Endothelial cell of umbilical vein (primary cell): ENCODE results near the gene BAZ1A. TPM values are rescaled to one million over a fixed set of nuclear protein-coding genes. Genes with fewer than 3 reads are reported as not detected.

Experiments
- BruUV-seq: library from RNA; stranded (reverse); fragments of 400-500 nt; replicated peaks from 2 replicates; lab custom pipeline; 2021; lab: Mats Ljungman, UMichigan
- CTCF ChIA-PET: fragments of 300-600, 350-600 bp; sonication (Branson Sonifier 250); formaldehyde crosslinking; loops from one replicate; lab custom pipeline; 2021; ENCODE audit warnings: antibody characterized with exemption, inconsistent platforms; lab: Charles Lee
- POLR2A ChIA-PET: fragments of 300-600, 350-600 bp; sonication (Branson Sonifier 250); formaldehyde crosslinking; loops from one replicate; lab custom pipeline; 2021; ENCODE audit warnings: antibody characterized with exemption, inconsistent platforms; lab: Charles Lee
- DNase-seq: peaks from one replicate; pipeline ENCODE4 v3.0.0-alpha.2; 2011; ENCODE audit warnings: low read depth, low spot score
- FAIRE-seq: peaks from 2 replicates; lab custom pipeline; 2011; peaks lifted over from hg19 to GRCh38; lab: Jason Lieb, UNC
- H2AFZ ChIP-seq: 2 replicates; pipeline ENCODE4 v1.6.0; 2012; ENCODE audit warnings: low read depth, low read length, control low read depth, inconsistent platforms
- H3K27ac ChIP-seq: 2 replicates; pipeline ENCODE4 v1.5.1; 2011; ENCODE audit warnings: low read depth, mild to moderate bottlenecking, control low read depth, low read length, moderate library complexity; ENCODE audit not compliant: insufficient read depth
- H3K27me3 ChIP-seq, 2 experiments: 2 replicates each; pipeline versions ENCODE4 v1.6.0 to v1.6.1; 2011; ENCODE audit warnings: low read length in 2 of 2, mixed read lengths in 1 of 2; ENCODE audit not compliant: control insufficient read depth in 2 of 2, insufficient read depth in 2 of 2
- H3K36me3 ChIP-seq, 2 experiments: 2 replicates in 1 of 2; 3 replicates in 1 of 2; pipeline ENCODE4 v1.5.1; 2011; ENCODE audit warnings: low read length in 2 of 2, mild to moderate bottlenecking in 1 of 2, moderate library complexity in 1 of 2; ENCODE audit not compliant: control insufficient read depth in 2 of 2, insufficient read depth in 2 of 2; ENCODE audit errors: extremely low read depth in 1 of 2
- H3K4me1 ChIP-seq: 3 replicates; pipeline ENCODE4 v1.5.1; 2011; ENCODE audit warnings: mild to moderate bottlenecking, low read length; ENCODE audit not compliant: control insufficient read depth, insufficient read depth; ENCODE audit errors: extremely low read depth
- H3K4me2 ChIP-seq: 2 replicates; pipeline ENCODE4 v1.6.1; 2011; ENCODE audit warnings: low read length, control low read depth, mixed read lengths; ENCODE audit not compliant: insufficient read depth
- H3K4me3 ChIP-seq, 3 experiments: fragments of 200-600 bp in 1 of 3; sonication (generic), shearing (Covaris generic) in 1 of 3; replicated peaks in 1 of 3; 2 replicates each; pipeline ENCODE4 v1.5.1; 2011 to 2016; ENCODE audit warnings: control low read depth in 3 of 3, low read length in 3 of 3, mild to moderate bottlenecking in 2 of 3, inconsistent platforms in 1 of 3, low read depth in 1 of 3, moderate library complexity in 1 of 3; ENCODE audit not compliant: insufficient read depth in 1 of 3
- H3K79me2 ChIP-seq: 2 replicates; pipeline ENCODE4 v1.6.0; 2012; ENCODE audit warnings: low read length, inconsistent platforms; ENCODE audit not compliant: control insufficient read depth, insufficient read depth
- H3K9ac ChIP-seq: replicated peaks from 2 replicates; pipeline ENCODE3; 2011; ENCODE audit warnings: low read length, control low read depth; ENCODE audit not compliant: insufficient read depth; ENCODE audit errors: extremely low read depth
- H3K9me1 ChIP-seq: replicated peaks from 3 replicates; pipeline ENCODE4 v1.6.0; 2011; ENCODE audit warnings: mild to moderate bottlenecking, low read length; ENCODE audit not compliant: control insufficient read depth, insufficient read depth; ENCODE audit errors: extremely low read depth
- H3K9me3 ChIP-seq: replicated peaks from 2 replicates; pipeline ENCODE4 v1.5.1; 2012; ENCODE audit warnings: low read length, inconsistent platforms; ENCODE audit not compliant: control insufficient read depth, insufficient read depth
- H4K20me1 ChIP-seq: replicated peaks from 2 replicates; pipeline ENCODE3; 2011; ENCODE audit warnings: mild to moderate bottlenecking, low read length; ENCODE audit not compliant: control insufficient read depth, insufficient read depth; ENCODE audit errors: extremely low read depth
- CTCF ChIP-seq, 2 donors: IDR thresholded peaks; 1 replicate in 1 of 2; 2 replicates in 1 of 2; pipeline ENCODE4 v1.5.1; 2011; ENCODE audit warnings: low read length in 2 of 2, mild to moderate bottlenecking in 2 of 2, moderate library complexity in 2 of 2, control low read depth in 1 of 2, inconsistent platforms in 1 of 2, low read depth in 1 of 2; ENCODE audit not compliant: insufficient read depth in 1 of 2; ENCODE audit errors: extremely low read depth in 1 of 2
- EZH2 ChIP-seq: IDR thresholded peaks from 2 replicates; pipeline ENCODE4 v1.6.1; 2012; ENCODE audit warnings: borderline replicate concordance, low read depth, mild to moderate bottlenecking, moderate library complexity, low read length, inconsistent platforms; ENCODE audit not compliant: severe bottlenecking
- GATA2 ChIP-seq: IDR thresholded peaks from 2 replicates; pipeline ENCODE4 v1.7.0; 2011; ENCODE audit warnings: low read depth, mild to moderate bottlenecking, moderate library complexity, mixed read lengths, low read length; ENCODE audit not compliant: insufficient read length, insufficient read depth
- JUN ChIP-seq: IDR thresholded peaks from 2 replicates; pipeline ENCODE4 v1.6.1; 2011; ENCODE audit warnings: borderline replicate concordance, low read depth; ENCODE audit not compliant: insufficient read length, insufficient read depth
- dilution Hi-C: fragments of 300-500 bp; cut with MboI; formaldehyde crosslinking; loops from one replicate; pipeline ENCODE4 v1.15.0; 2019; ENCODE audit warnings: low sequenced_read_pairs; ENCODE audit not compliant: extremely low pct_ligation_motif_present
- intact Hi-C: fragments of 100-400 bp; cut with micrococcal nuclease; formaldehyde crosslinking; loops from one replicate; pipeline ENCODE4 v1.10.0; 2022
- polyA plus RNA-seq, 4 experiments: library from polyadenylated mRNA; depleted of rRNA in 3 of 4; stranded (reverse) in 3 of 4; unstranded in 1 of 4; fragments of >200 nt; gene quantifications; 2 replicates each; pipeline versions ENCODE4 v1.2.1 to v1.2.3, GENCODE V29; 2011 to 2012; ENCODE audit warnings: missing spikeins in 1 of 4
- total RNA-seq: library from RNA; stranded (reverse); gene quantifications from 2 replicates; pipeline ENCODE4 v1.2.3, GENCODE V29; 2021
- TF ChIP-seq, protein P1 (sequence below): IDR thresholded peaks from 2 replicates; pipeline ENCODE4 v1.6.1; 2011; ENCODE audit not compliant: insufficient read depth, insufficient read length

BAZ1A gene
- total and polyA plus RNA-seq, 2 donors (not counting 3 experiments of a cell fraction or from before 2014, with no cell fraction given) = 15.2 to 52.1 TPM

GRCh38 chr14:34721129-34721528 is 154.0 kb downstream of the BAZ1A start:
- intact Hi-C loops = no loop called here
- H3K27me3 ChIP-seq = no peaks in the 10 kb centered on the region
- DNase-seq (no peak), FAIRE-seq (no peak)
- H3K36me3 ChIP-seq = no peaks in the 10 kb centered on the region
- H3K9me1 ChIP-seq = no peaks in the 10 kb centered on the region
- no peak overlapping the region for H3K4me2 ChIP-seq
- no peak overlapping the region for H3K9ac ChIP-seq
- ChIA-PET POLR2A (no interaction called here), CTCF (interaction anchor here (2.3 kb wide), 1 partner anchor 46 kb away, joined by 11 read pairs; no protein-coding TSS in a partner anchor)
- H4K20me1 ChIP-seq = no peaks in the 10 kb centered on the region
- no peaks in the 10 kb centered on the region for H3K4me1 ChIP-seq
- no TSS peak for BruUV-seq
- H3K79me2 ChIP-seq = no peaks in the 10 kb centered on the region
- TF ChIP-seq CTCF (IDR thresholded peaks at IDR 0.05; ENCODE audit: extremely low read depth in 1 of 2, insufficient read depth in 1 of 2, low read depth in 1 of 2, low read length in 2 of 2) (no peak), EZH2 (no peak), GATA2 (no peak), JUN (no peak)
- TF ChIP-seq, protein P1, sequence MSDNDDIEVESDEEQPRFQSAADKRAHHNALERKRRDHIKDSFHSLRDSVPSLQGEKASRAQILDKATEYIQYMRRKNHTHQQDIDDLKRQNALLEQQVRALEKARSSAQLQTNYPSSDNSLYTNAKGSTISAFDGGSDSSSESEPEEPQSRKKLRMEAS = no peak
- dilution Hi-C loops = no loop called here
- no peak overlapping the region for H3K27ac ChIP-seq
- no peak overlapping the region for H3K4me3 ChIP-seq
- no peaks in the 10 kb centered on the region for H3K9me3 ChIP-seq
- H2AFZ ChIP-seq = no peak overlapping the region
